Stimulated activated CD8-positive, alpha-beta memory T cell treated with anti-CD3 and anti-CD28 coated beads, Interleukin-7, amount 100 ng/mL, for 4 hours (primary cell): ENCODE results near the gene CKMT2.

Experiments used
- DNase-seq, 2 donors: peaks; one replicate each; pipeline ENCODE4 v3.0.0-alpha.2; 2020; ENCODE audit warnings: low read depth in 2 of 2

CKMT2 gene

GRCh38 chr5:81308836-81309235 lies 75.7 kb downstream of the CKMT2 start:
- DNase-seq: no peak

- DNase-seq: no peak
These were observed 77.4 kb downstream of the CKMT2 start for GRCh38 chr5:81310402-81311063.

- DNase-seq: no peak
These were observed 80.2 kb downstream of the CKMT2 start for GRCh38 chr5:81313278-81313677.

- no peak for DNase-seq
These were observed 80.6 kb downstream of the CKMT2 start for GRCh38 chr5:81313686-81314085.

GRCh38 chr5:81314581-81314980 lies 81.5 kb downstream of the CKMT2 start:
- no peak for DNase-seq

GRCh38 chr5:81315336-81315735 lies 82.2 kb downstream of the CKMT2 start:
- DNase-seq: no peak

GRCh38 chr5:81315830-81316229 lies 82.7 kb downstream of the CKMT2 start:
- DNase-seq: no peak
